ENCODE results near the gene RHOC. TPM values are rescaled to one million over a fixed set of nuclear protein-coding genes. Genes with fewer than 3 reads are reported as not detected.

The RHOC gene
- total RNA-seq, 1 experiment from 2014 or later, result 154 TPM

DNA sequence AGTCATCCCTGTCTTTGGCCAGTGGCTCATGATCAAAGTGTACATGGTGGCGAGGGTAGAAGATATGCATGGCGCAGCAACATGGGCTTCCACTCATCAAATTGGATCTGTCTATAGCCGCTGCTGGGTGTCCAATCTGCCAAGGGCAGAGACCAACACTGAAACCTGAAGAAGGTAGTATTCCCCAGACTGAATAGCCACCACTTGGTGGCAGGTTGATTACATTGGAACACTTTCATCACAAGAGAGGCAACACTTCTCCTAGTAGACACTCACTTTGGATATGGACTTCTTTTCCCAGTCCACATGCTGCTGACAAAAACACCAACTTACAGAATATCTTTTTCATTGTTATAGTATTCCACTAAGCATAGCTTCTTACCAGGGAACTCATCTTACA lies 30.6 kb upstream of the RHOC start:
- RAD21 ChIA-PET (ENCODE audit: low non-redundant PET in 1 of 2, low total read pairs in 2 of 2, uncharacterized antibody in 2 of 2, unreplicated experiment in 2 of 2), result no interaction called here
- no peak for TF ChIP-seq ELF1 (IDR thresholded peaks at IDR 0.05; ENCODE audit: borderline replicate concordance, low read depth)
- no peak for TF ChIP-seq SRF (IDR thresholded peaks at IDR 0.05; ENCODE audit: low read depth)
- TF ChIP-seq, protein P1, sequence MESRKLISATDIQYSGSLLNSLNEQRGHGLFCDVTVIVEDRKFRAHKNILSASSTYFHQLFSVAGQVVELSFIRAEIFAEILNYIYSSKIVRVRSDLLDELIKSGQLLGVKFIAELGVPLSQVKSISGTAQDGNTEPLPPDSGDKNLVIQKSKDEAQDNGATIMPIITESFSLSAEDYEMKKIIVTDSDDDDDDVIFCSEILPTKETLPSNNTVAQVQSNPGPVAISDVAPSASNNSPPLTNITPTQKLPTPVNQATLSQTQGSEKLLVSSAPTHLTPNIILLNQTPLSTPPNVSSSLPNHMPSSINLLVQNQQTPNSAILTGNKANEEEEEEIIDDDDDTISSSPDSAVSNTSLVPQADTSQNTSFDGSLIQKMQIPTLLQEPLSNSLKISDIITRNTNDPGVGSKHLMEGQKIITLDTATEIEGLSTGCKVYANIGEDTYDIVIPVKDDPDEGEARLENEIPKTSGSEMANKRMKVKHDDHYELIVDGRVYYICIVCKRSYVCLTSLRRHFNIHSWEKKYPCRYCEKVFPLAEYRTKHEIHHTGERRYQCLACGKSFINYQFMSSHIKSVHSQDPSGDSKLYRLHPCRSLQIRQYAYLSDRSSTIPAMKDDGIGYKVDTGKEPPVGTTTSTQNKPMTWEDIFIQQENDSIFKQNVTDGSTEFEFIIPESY (IDR thresholded peaks at IDR 0.05; ENCODE audit: extremely low read depth, insufficient replicate concordance, low read length), result no peak
- 0 out of 2 replicates have a peak, but pooled peaks have one; percentile 21 for TF ChIP-seq CBX3 (IDR thresholded peaks at IDR 0.05; ENCODE audit: low read depth)
- TF ChIP-seq CEBPB (IDR thresholded peaks at IDR 0.05; ENCODE audit: low read depth), result no peak
- TF ChIP-seq, protein P2, sequence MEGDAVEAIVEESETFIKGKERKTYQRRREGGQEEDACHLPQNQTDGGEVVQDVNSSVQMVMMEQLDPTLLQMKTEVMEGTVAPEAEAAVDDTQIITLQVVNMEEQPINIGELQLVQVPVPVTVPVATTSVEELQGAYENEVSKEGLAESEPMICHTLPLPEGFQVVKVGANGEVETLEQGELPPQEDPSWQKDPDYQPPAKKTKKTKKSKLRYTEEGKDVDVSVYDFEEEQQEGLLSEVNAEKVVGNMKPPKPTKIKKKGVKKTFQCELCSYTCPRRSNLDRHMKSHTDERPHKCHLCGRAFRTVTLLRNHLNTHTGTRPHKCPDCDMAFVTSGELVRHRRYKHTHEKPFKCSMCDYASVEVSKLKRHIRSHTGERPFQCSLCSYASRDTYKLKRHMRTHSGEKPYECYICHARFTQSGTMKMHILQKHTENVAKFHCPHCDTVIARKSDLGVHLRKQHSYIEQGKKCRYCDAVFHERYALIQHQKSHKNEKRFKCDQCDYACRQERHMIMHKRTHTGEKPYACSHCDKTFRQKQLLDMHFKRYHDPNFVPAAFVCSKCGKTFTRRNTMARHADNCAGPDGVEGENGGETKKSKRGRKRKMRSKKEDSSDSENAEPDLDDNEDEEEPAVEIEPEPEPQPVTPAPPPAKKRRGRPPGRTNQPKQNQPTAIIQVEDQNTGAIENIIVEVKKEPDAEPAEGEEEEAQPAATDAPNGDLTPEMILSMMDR (IDR thresholded peaks at IDR 0.05 in 2 of 3, conservative IDR thresholded peaks at IDR 0.05 in 1 of 3; ENCODE audit: borderline replicate concordance in 1 of 3, insufficient read depth in 1 of 3, low read depth in 2 of 3, low read length in 2 of 3), result peak; percentile 11 to 42 (median 12); a peak in 2 of 6 replicates
- no peak for TF ChIP-seq JUND (IDR thresholded peaks at IDR 0.05)
- no peak for TF ChIP-seq EGR1 (IDR thresholded peaks at IDR 0.05; ENCODE audit: low read depth)
- no peak for TF ChIP-seq SIN3A (IDR thresholded peaks at IDR 0.05; ENCODE audit: low read depth)
- TF ChIP-seq, protein P3, sequence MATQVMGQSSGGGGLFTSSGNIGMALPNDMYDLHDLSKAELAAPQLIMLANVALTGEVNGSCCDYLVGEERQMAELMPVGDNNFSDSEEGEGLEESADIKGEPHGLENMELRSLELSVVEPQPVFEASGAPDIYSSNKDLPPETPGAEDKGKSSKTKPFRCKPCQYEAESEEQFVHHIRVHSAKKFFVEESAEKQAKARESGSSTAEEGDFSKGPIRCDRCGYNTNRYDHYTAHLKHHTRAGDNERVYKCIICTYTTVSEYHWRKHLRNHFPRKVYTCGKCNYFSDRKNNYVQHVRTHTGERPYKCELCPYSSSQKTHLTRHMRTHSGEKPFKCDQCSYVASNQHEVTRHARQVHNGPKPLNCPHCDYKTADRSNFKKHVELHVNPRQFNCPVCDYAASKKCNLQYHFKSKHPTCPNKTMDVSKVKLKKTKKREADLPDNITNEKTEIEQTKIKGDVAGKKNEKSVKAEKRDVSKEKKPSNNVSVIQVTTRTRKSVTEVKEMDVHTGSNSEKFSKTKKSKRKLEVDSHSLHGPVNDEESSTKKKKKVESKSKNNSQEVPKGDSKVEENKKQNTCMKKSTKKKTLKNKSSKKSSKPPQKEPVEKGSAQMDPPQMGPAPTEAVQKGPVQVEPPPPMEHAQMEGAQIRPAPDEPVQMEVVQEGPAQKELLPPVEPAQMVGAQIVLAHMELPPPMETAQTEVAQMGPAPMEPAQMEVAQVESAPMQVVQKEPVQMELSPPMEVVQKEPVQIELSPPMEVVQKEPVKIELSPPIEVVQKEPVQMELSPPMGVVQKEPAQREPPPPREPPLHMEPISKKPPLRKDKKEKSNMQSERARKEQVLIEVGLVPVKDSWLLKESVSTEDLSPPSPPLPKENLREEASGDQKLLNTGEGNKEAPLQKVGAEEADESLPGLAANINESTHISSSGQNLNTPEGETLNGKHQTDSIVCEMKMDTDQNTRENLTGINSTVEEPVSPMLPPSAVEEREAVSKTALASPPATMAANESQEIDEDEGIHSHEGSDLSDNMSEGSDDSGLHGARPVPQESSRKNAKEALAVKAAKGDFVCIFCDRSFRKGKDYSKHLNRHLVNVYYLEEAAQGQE (IDR thresholded peaks at IDR 0.05; ENCODE audit: low read depth), result no peak
- TF ChIP-seq, protein P4, sequence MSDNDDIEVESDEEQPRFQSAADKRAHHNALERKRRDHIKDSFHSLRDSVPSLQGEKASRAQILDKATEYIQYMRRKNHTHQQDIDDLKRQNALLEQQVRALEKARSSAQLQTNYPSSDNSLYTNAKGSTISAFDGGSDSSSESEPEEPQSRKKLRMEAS (IDR thresholded peaks at IDR 0.05), result no peak
- TF ChIP-seq ZNF274 (IDR thresholded peaks at IDR 0.05; ENCODE audit: low read depth, low read length), result no peak
- TF ChIP-seq EZH2phosphoT487 (IDR thresholded peaks at IDR 0.05; ENCODE audit: borderline replicate concordance), result no peak
- peak; percentile 56 for TF ChIP-seq RAD21 (IDR thresholded peaks at IDR 0.05; ENCODE audit: low read depth)
- TF ChIP-seq POLR2A (IDR thresholded peaks at IDR 0.05; ENCODE audit: borderline replicate concordance, extremely low read depth, insufficient read depth, insufficient read length), result no peak
- no peak for TF ChIP-seq FOSL1 (IDR thresholded peaks at IDR 0.05; ENCODE audit: low read depth)
- no peak for TF ChIP-seq ZFX (IDR thresholded peaks at IDR 0.05)
- no peak for TF ChIP-seq YY1 (IDR thresholded peaks at IDR 0.05; ENCODE audit: extremely low read depth, insufficient replicate concordance, low read depth, low read length)
- TF ChIP-seq, protein P5, sequence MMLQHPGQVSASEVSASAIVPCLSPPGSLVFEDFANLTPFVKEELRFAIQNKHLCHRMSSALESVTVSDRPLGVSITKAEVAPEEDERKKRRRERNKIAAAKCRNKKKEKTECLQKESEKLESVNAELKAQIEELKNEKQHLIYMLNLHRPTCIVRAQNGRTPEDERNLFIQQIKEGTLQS (IDR thresholded peaks at IDR 0.05), result no peak
- TF ChIP-seq EZH2 (IDR thresholded peaks at IDR 0.05), result no peak
- BruUV-seq (replicated peaks), result no TSS peak
- DNase-seq (ENCODE audit: low read depth, low spot score) (no peak), ATAC-seq (no peak)
- no peaks in the 10 kb centered on the region for H4K20me1 ChIP-seq (ENCODE audit: insufficient read depth)
- intact Hi-C loops (cut with micrococcal nuclease), result no loop called here
- no peak overlapping the region for H3K27ac ChIP-seq (ENCODE audit: low read depth, low read length)
- H3K4me1 ChIP-seq (ENCODE audit: control insufficient read depth in 1 of 2, insufficient read depth in 2 of 2, low read length in 2 of 2), result peaks cover 0 to 16% of the 10 kb centered on the region in 2 experiments; a peak in 2 of 4 replicates
- no peak overlapping the region for H3K9ac ChIP-seq (ENCODE audit: low read length)
- POLR2A ChIA-PET, result no interaction called here
- H3K9me3 ChIP-seq (ENCODE audit: control insufficient read depth in 1 of 2, insufficient read depth in 1 of 2, low read depth in 1 of 2, low read length in 2 of 2), result no peaks in the 10 kb centered on the region
- H3K79me2 ChIP-seq (ENCODE audit: insufficient read depth, low read length), result no peaks in the 10 kb centered on the region
- CTCF ChIA-PET, result interaction anchor here (0.6 to 0.8 kb wide), 2 partner anchors 67 to 305 kb away, joined by 3 read pairs; no protein-coding TSS in a partner anchor
- no peak overlapping the region for H3K4me2 ChIP-seq (ENCODE audit: low read length)
- no peak overlapping the region for H2AFZ ChIP-seq (ENCODE audit: low read depth, low read length, poor library complexity, severe bottlenecking)
- H3K27me3 ChIP-seq (ENCODE audit: insufficient read depth, low read length), result no peaks in the 10 kb centered on the region
- no peaks in the 10 kb centered on the region for H3K36me3 ChIP-seq (ENCODE audit: control insufficient read depth in 1 of 2, insufficient read depth in 2 of 2, low read length in 2 of 2)
- H3K9me2 ChIP-seq (ENCODE audit: insufficient read depth), result no peaks in the 10 kb centered on the region
- no peak overlapping the region for H3K4me3 ChIP-seq (replicated peaks in 1 of 2; ENCODE audit: low read depth in 1 of 2, low read length in 2 of 2)

Measured in HCT116 (cell line).